ENCODE data around the gene RPS26.

Gene RPS26

GRCh38 chr12:56086096-56086495, 44.4 kb downstream of the RPS26 start:
- no peak for TF ChIP-seq CTCF (IDR thresholded peaks at IDR 0.05; ENCODE audit: low read depth, low read length, missing control alignments)
- no peak overlapping the region for H3K4me3 ChIP-seq (ENCODE audit: low read depth, low read length)
- no peak for DNase-seq (ENCODE audit: low read depth)
- in situ Hi-C loops (cut with HindIII; ENCODE audit: low sequenced_read_pairs) = no loop called here

DNA sequence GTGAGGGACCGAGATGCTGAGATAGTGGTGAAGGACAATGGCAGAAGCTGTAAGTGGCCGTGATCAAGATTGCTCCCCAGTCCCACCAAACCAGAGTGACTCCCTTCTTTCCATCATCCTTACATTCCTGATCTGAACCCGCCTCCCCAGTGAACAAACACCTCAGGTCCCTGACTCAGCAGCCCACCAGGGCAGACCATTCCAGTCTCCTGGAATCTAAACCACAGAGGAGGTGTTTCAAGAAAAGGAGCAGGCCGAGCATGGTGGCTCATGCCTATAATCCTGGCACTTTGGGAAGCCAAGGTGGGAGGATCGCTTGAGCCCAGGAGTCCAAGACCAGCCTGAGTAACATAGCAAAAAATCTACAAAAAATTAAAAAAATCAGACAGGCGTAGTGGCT, 44.9 kb downstream of the RPS26 start:
- DNase-seq (ENCODE audit: low read depth) = no peak
- no peak overlapping the region for H3K4me3 ChIP-seq (ENCODE audit: low read depth, low read length)
- in situ Hi-C loops (cut with HindIII; ENCODE audit: low sequenced_read_pairs) = no loop called here
- no peak for TF ChIP-seq CTCF (IDR thresholded peaks at IDR 0.05; ENCODE audit: low read depth, low read length, missing control alignments)

DNA sequence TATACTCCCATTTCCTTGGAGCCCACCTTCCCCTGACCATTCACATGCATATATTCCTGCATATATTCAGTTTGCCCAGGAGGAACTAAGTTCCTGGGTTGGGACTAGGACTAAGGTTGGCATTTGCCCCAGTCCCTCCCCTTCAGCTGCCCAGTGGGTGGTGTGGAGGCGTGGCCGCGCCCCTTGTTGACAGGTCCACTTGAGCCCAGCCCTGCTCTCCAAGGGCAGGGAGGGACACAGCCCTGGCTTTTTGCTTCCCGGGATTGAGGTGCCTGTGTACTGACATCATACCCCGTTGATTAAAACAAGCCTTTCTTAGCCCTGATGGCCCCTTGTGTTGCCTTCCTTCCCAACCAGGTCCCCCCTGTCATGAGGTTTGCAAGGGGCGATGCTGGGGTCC, 45.5 kb downstream of the RPS26 start:
- in situ Hi-C loops (cut with HindIII; ENCODE audit: low sequenced_read_pairs) = no loop called here
- H3K4me3 ChIP-seq (ENCODE audit: low read depth, low read length) = no peak overlapping the region
- DNase-seq (ENCODE audit: low read depth) = no peak
- no peak for TF ChIP-seq CTCF (IDR thresholded peaks at IDR 0.05; ENCODE audit: low read depth, low read length, missing control alignments)

All from astrocyte of the cerebellum (primary cell).